ENCODE results near the gene CEBPZ. TPM values are rescaled to one million over a fixed set of nuclear protein-coding genes. Genes with fewer than 3 reads are reported as not detected.

CEBPZ gene
- total and polyA plus RNA-seq, 2 of the 13 experiments (the other 11 are each of a cell fraction or from before 2014, with no cell fraction given), result 14.4 to 117 TPM

- no peak for FAIRE-seq
- Histone ChIP-seq H3K9me3 (ENCODE audit: low read length) (peaks cover 23% of the 10 kb centered on the region), H3K9ac (ENCODE audit: insufficient read depth, low read depth, low read length) (no peak overlapping the region), H3K4me1 (ENCODE audit: insufficient read depth, low read length) (peaks cover 13% of the 10 kb centered on the region), H3K27me3 (ENCODE audit: control insufficient read depth in 1 of 2, insufficient read depth in 2 of 2, low read length in 2 of 2) (no peaks in the 10 kb centered on the region), H3K4me2 (ENCODE audit: low read depth, low read length) (no peak overlapping the region), H3K27ac (ENCODE audit: extremely low read length, insufficient read depth, low read length) (no peak overlapping the region), H3K79me2 (ENCODE audit: insufficient read depth, low read length) (peaks cover 27% of the 10 kb centered on the region), H2AFZ (ENCODE audit: low read length) (no peak overlapping the region), H4K20me1 (ENCODE audit: insufficient read depth, low read length) (no peaks in the 10 kb centered on the region), H3K36me3 (replicated peaks in 1 of 2; ENCODE audit: control insufficient read depth in 1 of 2, insufficient read depth in 2 of 2, low read length in 2 of 2) (peaks cover 18 to 91% of the 10 kb centered on the region in 2 experiments), H3K4me3 (replicated peaks in 1 of 3; ENCODE audit: insufficient read depth in 1 of 3, low read depth in 2 of 3, low read length in 3 of 3) (no peak overlapping the region)
- no peak; the same call in 2 of the 3 replicates for ATAC-seq
- BruUV-seq (replicated peaks), result no TSS peak
- DNase-seq (ENCODE audit: low spot score), result no peak
- ChIA-PET CTCF (ENCODE audit: low intra/inter-chr PET ratio, low total read pairs) (no interaction called here), POLR2A (no interaction called here)
- intact Hi-C loops (cut with micrococcal nuclease; ENCODE audit: unreplicated experiment) (no loop called here), in situ Hi-C loops (cut with HindIII; ENCODE audit: extremely low pct_ligation_motif_present, low pct_unique_long_range_greater_than_20kb) (no loop called here)
- TF ChIP-seq ZNF549 (CRISPR knock-in tag; IDR thresholded peaks at IDR 0.05) (no peak), CCAR2 (optimal IDR thresholded peaks at IDR 0.05; ENCODE audit: low read depth, low read length) (no peak), ATF2 (CRISPR knock-in tag; IDR thresholded peaks at IDR 0.05) (no peak), THAP8 (CRISPR knock-in tag; IDR thresholded peaks at IDR 0.05; ENCODE audit: borderline replicate concordance) (no peak), KLF15 (CRISPR knock-in tag; IDR thresholded peaks at IDR 0.05; ENCODE audit: borderline replicate concordance) (no peak), ZNF775 (CRISPR knock-in tag; IDR thresholded peaks at IDR 0.05; ENCODE audit: borderline replicate concordance) (no peak), HOXA9 (CRISPR knock-in tag; IDR thresholded peaks at IDR 0.05; ENCODE audit: borderline replicate concordance) (no peak), ZSCAN31 (CRISPR knock-in tag; IDR thresholded peaks at IDR 0.05; ENCODE audit: low read depth) (no peak), NFE2L1 (CRISPR knock-in tag; IDR thresholded peaks at IDR 0.05; ENCODE audit: borderline replicate concordance) (no peak), RORA (CRISPR knock-in tag; IDR thresholded peaks at IDR 0.05) (no peak), EP300 (IDR thresholded peaks at IDR 0.05; ENCODE audit: low read depth in 2 of 2, low read length in 2 of 2) (no peak), EP300 (CRISPR knock-in tag; IDR thresholded peaks at IDR 0.05; ENCODE audit: borderline replicate concordance) (no peak), TCF12 (IDR thresholded peaks at IDR 0.05) (no peak), TCF12 (CRISPR knock-in tag; IDR thresholded peaks at IDR 0.05) (no peak), LCORL (IDR thresholded peaks at IDR 0.05) (no peak), LCORL (CRISPR knock-in tag; IDR thresholded peaks at IDR 0.05) (no peak), ZNF136 (CRISPR knock-in tag; IDR thresholded peaks at IDR 0.05; ENCODE audit: low read depth) (no peak), ZNF589 (CRISPR knock-in tag; conservative IDR thresholded peaks at IDR 0.05) (no peak), ZBTB21 (CRISPR knock-in tag; IDR thresholded peaks at IDR 0.05) (no peak), RFXANK (CRISPR knock-in tag; IDR thresholded peaks at IDR 0.05) (no peak), ZBTB1 (CRISPR knock-in tag; IDR thresholded peaks at IDR 0.05; ENCODE audit: borderline replicate concordance) (no peak)
- WGBS (ENCODE audit: low lambda C conversion rate), result 94% methylated on average over 3 of the region's 3 CpGs
These were observed 19.5 kb downstream of the CEBPZ start for GRCh38 chr2:37211939-37212338.
